Measurements from ENCODE around the gene MRTFB. TPM values are rescaled to one million over a fixed set of nuclear protein-coding genes. Genes with fewer than 3 reads are reported as not detected.

Gene MRTFB
- total RNA-seq, 2 experiments from 2014 or later, result 12.1 to 13.3 TPM

GRCh38 chr16:14298374-14299122, 227.4 kb downstream of the MRTFB start:
- DNase-seq (no peak), ATAC-seq (no peak)
- CTCF ChIA-PET, result no interaction called here
- no peaks in the 10 kb centered on the region for H3K9me3 Mint-ChIP-seq (ENCODE audit: low read depth)
- peaks cover 4% of the 10 kb centered on the region for H3K4me1 Mint-ChIP-seq
- H3K27me3 Mint-ChIP-seq, result peaks cover 26% of the 10 kb centered on the region
- no peak overlapping the region for H3K4me3 Mint-ChIP-seq
- H3K27ac Mint-ChIP-seq, result no peak overlapping the region
- no peaks in the 10 kb centered on the region for H3K36me3 Mint-ChIP-seq

GRCh38 chr16:14300705-14301168, 229.6 kb downstream of the MRTFB start:
- Mint-ChIP-seq H3K36me3 (no peaks in the 10 kb centered on the region), H3K9me3 (ENCODE audit: low read depth) (no peaks in the 10 kb centered on the region), H3K4me1 (peaks cover 4% of the 10 kb centered on the region), H3K4me3 (peak overlapping the region; percentile 57), H3K27ac (no peak overlapping the region), H3K27me3 (peaks cover 46% of the 10 kb centered on the region)
- ATAC-seq (peak; percentile 48), DNase-seq (peak; percentile 49)
- CTCF ChIA-PET, result interaction anchor here (0.9 kb wide), 1 partner anchor 15 kb away, joined by 3 read pairs; no protein-coding TSS in a partner anchor

- Mint-ChIP-seq H3K27me3 (peaks cover 46% of the 10 kb centered on the region), H3K4me3 (peak overlapping the region; percentile 57), H3K4me1 (peaks cover 4% of the 10 kb centered on the region), H3K9me3 (ENCODE audit: low read depth) (no peaks in the 10 kb centered on the region), H3K27ac (no peak overlapping the region), H3K36me3 (no peaks in the 10 kb centered on the region)
- DNase-seq (peak; percentile 50), ATAC-seq (no peak)
- CTCF ChIA-PET, result interaction anchor here (0.9 kb wide), 1 partner anchor 16 kb away, joined by 3 read pairs; no protein-coding TSS in a partner anchor
Measured at GRCh38 chr16:14301169-14302030, 230.3 kb downstream of the MRTFB start.

GRCh38 chr16:14302031-14302398, 230.9 kb downstream of the MRTFB start:
- DNase-seq (no peak), ATAC-seq (peak; percentile 75)
- peak overlapping the region; percentile 33 for H3K4me3 Mint-ChIP-seq
- peaks cover 4% of the 10 kb centered on the region for H3K4me1 Mint-ChIP-seq
- CTCF ChIA-PET, result no interaction called here
- no peak overlapping the region for H3K27ac Mint-ChIP-seq
- no peaks in the 10 kb centered on the region for H3K9me3 Mint-ChIP-seq (ENCODE audit: low read depth)
- H3K36me3 Mint-ChIP-seq, result no peaks in the 10 kb centered on the region
- peaks cover 46% of the 10 kb centered on the region for H3K27me3 Mint-ChIP-seq

GRCh38 chr16:14302399-14303181, 231.5 kb downstream of the MRTFB start:
- Mint-ChIP-seq H3K4me3 (peak overlapping the region; percentile 33), H3K4me1 (peaks cover 4% of the 10 kb centered on the region), H3K27me3 (peaks cover 46% of the 10 kb centered on the region), H3K27ac (no peak overlapping the region), H3K9me3 (ENCODE audit: low read depth) (no peaks in the 10 kb centered on the region), H3K36me3 (no peaks in the 10 kb centered on the region)
- DNase-seq (no peak), ATAC-seq (peak; percentile 18)
- CTCF ChIA-PET, result no interaction called here

GRCh38 chr16:14303182-14303618, 232.1 kb downstream of the MRTFB start:
- DNase-seq (no peak), ATAC-seq (no peak)
- Mint-ChIP-seq H3K27ac (no peak overlapping the region), H3K9me3 (ENCODE audit: low read depth) (no peaks in the 10 kb centered on the region), H3K4me1 (peaks cover 4% of the 10 kb centered on the region), H3K4me3 (peak overlapping the region; percentile 28), H3K36me3 (no peaks in the 10 kb centered on the region), H3K27me3 (peaks cover 46% of the 10 kb centered on the region)
- CTCF ChIA-PET, result interaction anchor here (0.7 kb wide), 1 partner anchor 58 kb away, joined by 3 read pairs; no protein-coding TSS in a partner anchor

- no peaks in the 10 kb centered on the region for H3K36me3 Mint-ChIP-seq
- H3K4me3 Mint-ChIP-seq, result no peak overlapping the region
- no peak for ATAC-seq
- H3K4me1 Mint-ChIP-seq, result peaks cover 6% of the 10 kb centered on the region
- CTCF ChIA-PET, result interaction anchor here (0.7 kb wide), 1 partner anchor 59 kb away, joined by 3 read pairs; no protein-coding TSS in a partner anchor
- no peaks in the 10 kb centered on the region for H3K9me3 Mint-ChIP-seq (ENCODE audit: low read depth)
- peaks cover 46% of the 10 kb centered on the region for H3K27me3 Mint-ChIP-seq
- H3K27ac Mint-ChIP-seq, result no peak overlapping the region
- DNase-seq, result no peak
Measured at GRCh38 chr16:14303639-14304394, 232.7 kb downstream of the MRTFB start.

- peaks cover 12% of the 10 kb centered on the region for H3K4me1 Mint-ChIP-seq
- ATAC-seq (no peak), DNase-seq (no peak)
- H3K9me3 Mint-ChIP-seq (ENCODE audit: low read depth), result no peaks in the 10 kb centered on the region
- no peak overlapping the region for H3K27ac Mint-ChIP-seq
- H3K36me3 Mint-ChIP-seq, result no peaks in the 10 kb centered on the region
- H3K27me3 Mint-ChIP-seq, result peaks cover 45% of the 10 kb centered on the region
- CTCF ChIA-PET, result no interaction called here
- no peak overlapping the region for H3K4me3 Mint-ChIP-seq
Measured at GRCh38 chr16:14304891-14305460, 233.9 kb downstream of the MRTFB start.

GRCh38 chr16:14306485-14307058, 235.5 kb downstream of the MRTFB start:
- DNase-seq (no peak), ATAC-seq (no peak)
- no peaks in the 10 kb centered on the region for H3K36me3 Mint-ChIP-seq
- H3K4me3 Mint-ChIP-seq, result no peak overlapping the region
- peaks cover 30% of the 10 kb centered on the region for H3K27me3 Mint-ChIP-seq
- no peak overlapping the region for H3K27ac Mint-ChIP-seq
- peaks cover 8% of the 10 kb centered on the region for H3K4me1 Mint-ChIP-seq
- CTCF ChIA-PET, result no interaction called here
- no peaks in the 10 kb centered on the region for H3K9me3 Mint-ChIP-seq (ENCODE audit: low read depth)

- CTCF ChIA-PET, result no interaction called here
- Mint-ChIP-seq H3K27me3 (peaks cover 30% of the 10 kb centered on the region), H3K36me3 (no peaks in the 10 kb centered on the region), H3K27ac (no peak overlapping the region), H3K9me3 (ENCODE audit: low read depth) (no peaks in the 10 kb centered on the region), H3K4me3 (no peak overlapping the region), H3K4me1 (peaks cover 8% of the 10 kb centered on the region)
- ATAC-seq, result no peak
- no peak for DNase-seq
Measured at GRCh38 chr16:14307059-14307526, 236.0 kb downstream of the MRTFB start.

- Mint-ChIP-seq H3K9me3 (ENCODE audit: low read depth) (no peaks in the 10 kb centered on the region), H3K36me3 (no peaks in the 10 kb centered on the region), H3K4me1 (peaks cover 8% of the 10 kb centered on the region), H3K27ac (no peak overlapping the region), H3K27me3 (peaks cover 27% of the 10 kb centered on the region), H3K4me3 (no peak overlapping the region)
- DNase-seq, result no peak
- ATAC-seq, result no peak
- CTCF ChIA-PET, result interaction anchor here (1.8 kb wide), 1 partner anchor 384 kb away, joined by 6 read pairs; no protein-coding TSS in a partner anchor
Measured at GRCh38 chr16:14307527-14308367, 236.6 kb downstream of the MRTFB start.
